A673 (cell line): Measurements from ENCODE around the gene EPS15. TPM values are rescaled to one million over a fixed set of nuclear protein-coding genes. Genes with fewer than 3 reads are reported as not detected.
A peak's percentile ranks its signal among the peaks of the same experiment; 100 is the strongest.
"Not testable (repeated sequence)": the region's sequence is repeated elsewhere in the genome, so short reads cannot be mapped to it uniquely, and the experiment has no call there.

Source experiments
- BruUV-seq: library from RNA; stranded (reverse); fragments of 400-500 nt; replicated peaks from 2 replicates; lab custom pipeline; 2021; lab: Mats Ljungman, UMichigan
- CTCF ChIA-PET: fragments of 300-600 bp; sonication (Branson Sonifier 250); formaldehyde crosslinking; loops from one replicate; lab custom pipeline; 2022; ENCODE audit warnings: antibody characterized with exemption; lab: Charles Lee
- POLR2A ChIA-PET: fragments of 300-600 bp; sonication (Branson Sonifier 250); formaldehyde crosslinking; loops from one replicate; lab custom pipeline; 2022; ENCODE audit warnings: antibody characterized with exemption; ENCODE audit not compliant: low non-redundant PET; lab: Charles Lee
- DNase-seq: peaks from one replicate; pipeline ENCODE4 v3.0.0-alpha.2; 2015; ENCODE audit warnings: low spot score
- H3K27ac ChIP-seq: fragments of 200-600 bp; sonication (generic); 2 replicates; pipeline ENCODE4 v1.5.1; 2016; ENCODE audit warnings: mixed run types, low read depth, mild to moderate bottlenecking, mixed read lengths, antibody characterized with exemption, low read length; ENCODE audit not compliant: poor library complexity, severe bottlenecking
- H3K27me3 ChIP-seq: fragments of 200-600 bp; sonication (generic); replicated peaks from 2 replicates; pipeline ENCODE4 v1.6.1; 2017; ENCODE audit warnings: mixed run types, low read depth, mild to moderate bottlenecking, mixed read lengths, antibody characterized with exemption, low read length; ENCODE audit not compliant: insufficient read depth, poor library complexity
- H3K36me3 ChIP-seq: fragments of 200-600 bp; sonication (generic); 2 replicates; pipeline ENCODE4 v1.6.1; 2016; ENCODE audit warnings: mixed run types, mild to moderate bottlenecking, mixed read lengths, antibody characterized with exemption, low read length; ENCODE audit not compliant: insufficient read depth, poor library complexity, severe bottlenecking
- H3K4me1 ChIP-seq: fragments of 200-600 bp; sonication (generic); 2 replicates; pipeline ENCODE4 v1.6.1; 2017; ENCODE audit warnings: mixed run types, mild to moderate bottlenecking, mixed read lengths, antibody characterized with exemption, low read length; ENCODE audit not compliant: insufficient read depth, poor library complexity, severe bottlenecking
- H3K4me3 ChIP-seq: fragments of 200-600 bp; sonication (generic); 2 replicates; pipeline ENCODE4 v1.5.1; 2016; ENCODE audit warnings: low read depth, mixed run types, mild to moderate bottlenecking, mixed read lengths, low read length; ENCODE audit not compliant: poor library complexity, severe bottlenecking
- H3K9me3 ChIP-seq: fragments of 200-600 bp; sonication (generic); 2 replicates; pipeline ENCODE4 v1.6.1; 2016; ENCODE audit warnings: mixed run types, low read depth, mild to moderate bottlenecking, mixed read lengths, antibody characterized with exemption, low read length; ENCODE audit not compliant: poor library complexity, severe bottlenecking
- CTCF ChIP-seq: fragments of 300-800, 200-600 bp; sonication (generic); conservative IDR thresholded peaks from 2 replicates; pipeline ENCODE4 v1.5.1; 2017; ENCODE audit warnings: low read depth, mild to moderate bottlenecking, antibody characterized with exemption, low read length, moderate library complexity, mixed read lengths
- EZH2 ChIP-seq: fragments of 200-600 bp; sonication (generic); IDR thresholded peaks from 2 replicates; pipeline ENCODE4 v1.6.1; 2017; ENCODE audit warnings: borderline replicate concordance, low read depth, mild to moderate bottlenecking, mixed read lengths, antibody characterized with exemption, low read length; ENCODE audit not compliant: poor library complexity, severe bottlenecking
- intact Hi-C: fragments of 100-400 bp; cut with micrococcal nuclease; formaldehyde crosslinking; loops from one replicate; pipeline ENCODE4 v1.10.0; 2022; ENCODE audit not compliant: unreplicated experiment
- total RNA-seq: library from RNA; stranded (reverse); gene quantifications from 2 replicates; pipeline ENCODE4 v1.2.3, GENCODE V29; 2021

EPS15 gene
- total RNA-seq, 1 experiment from 2014 or later: 50.6 TPM

- intact Hi-C loops: no loop called here
- ChIA-PET POLR2A (no interaction called here), CTCF (no interaction called here)
- Histone ChIP-seq H3K27ac (no peak overlapping the region), H3K4me3 (no peak overlapping the region), H3K4me1 (peaks cover 2% of the 10 kb centered on the region), H3K9me3 (no peaks in the 10 kb centered on the region), H3K36me3 (no peaks in the 10 kb centered on the region), H3K27me3 (no peaks in the 10 kb centered on the region)
- DNase-seq: peak; percentile 19
- BruUV-seq: no TSS peak
- TF ChIP-seq EZH2 (no peak), CTCF (no peak)
Observed at GRCh38 chr1:51415963-51416362, 103.1 kb downstream of the EPS15 start.

- ChIA-PET POLR2A (no interaction called here), CTCF (no interaction called here)
- Histone ChIP-seq H3K4me3 (no peak overlapping the region), H3K4me1 (peaks cover 5% of the 10 kb centered on the region), H3K27ac (no peak overlapping the region), H3K27me3 (no peaks in the 10 kb centered on the region), H3K9me3 (no peaks in the 10 kb centered on the region), H3K36me3 (no peaks in the 10 kb centered on the region)
- TF ChIP-seq EZH2: no peak
- no peak for TF ChIP-seq CTCF
- DNase-seq: no peak
- BruUV-seq: no TSS peak
- intact Hi-C loops: no loop called here
Observed at GRCh38 chr1:51414811-51415210, 104.3 kb downstream of the EPS15 start.

GRCh38 chr1:51411820-51412219 lies 107.2 kb downstream of the EPS15 start:
- BruUV-seq, POLR2A ChIA-PET, H3K27ac ChIP-seq, intact Hi-C loops, H3K4me1 ChIP-seq, H3K27me3 ChIP-seq, H3K9me3 ChIP-seq, H3K4me3 ChIP-seq, DNase-seq, CTCF ChIA-PET: not testable (repeated sequence)
- H3K36me3 ChIP-seq: peaks cover 23% of the 10 kb centered on the region
